ENCODE data around the gene MEF2A.

Gene MEF2A

GRCh38 chr15:99762288-99762687 lies 196.5 kb downstream of the MEF2A start:
- DNase-seq (ENCODE audit: low read depth, low spot score), result no peak

- DNase-seq (ENCODE audit: low read depth, low spot score), result no peak
These were observed 198.0 kb downstream of the MEF2A start for GRCh38 chr15:99763827-99764226.

GRCh38 chr15:99764522-99764921 lies 198.7 kb downstream of the MEF2A start:
- no peak for DNase-seq (ENCODE audit: low read depth, low spot score)

Measured in activated CD4-positive, CD25-positive, alpha-beta regulatory T cell treated with anti-CD3 and anti-CD28 coated beads, Interleukin-2, amount 50 U/mL, for 16 hours (primary cell).